Osteoblast (primary cell): ENCODE measurements around the gene MAML1. TPM values are rescaled to one million over a fixed set of nuclear protein-coding genes. Genes with fewer than 3 reads are reported as not detected.
A peak's percentile ranks its signal among the peaks of the same experiment; 100 is the strongest.

Experiments used
- DNase-seq: peaks from one replicate; pipeline ENCODE4 v3.0.0; 2011; ENCODE audit warnings: low spot score, mixed read lengths; ENCODE audit not compliant: insufficient read length; ENCODE audit errors: missing footprints
- H2AFZ ChIP-seq: 2 replicates; pipeline ENCODE4 v1.6.0; 2011; ENCODE audit warnings: mild to moderate bottlenecking, low read length
- H3K27ac ChIP-seq: 2 replicates; pipeline ENCODE4 v1.5.1; 2011; ENCODE audit warnings: mild to moderate bottlenecking, low read depth, low read length, moderate library complexity
- H3K27me3 ChIP-seq: 2 replicates; pipeline ENCODE4 v1.6.0; 2012; ENCODE audit warnings: mild to moderate bottlenecking, control low read depth, inconsistent platforms, low read length, moderate library complexity; ENCODE audit not compliant: insufficient read depth
- H3K36me3 ChIP-seq: 2 replicates; pipeline ENCODE4 v1.5.1; 2011; ENCODE audit warnings: mild to moderate bottlenecking, low read length, control low read depth, moderate library complexity; ENCODE audit not compliant: insufficient read depth
- H3K4me1 ChIP-seq: 2 replicates; pipeline ENCODE4 v1.5.1; 2011; ENCODE audit warnings: mild to moderate bottlenecking, low read length, control low read depth, moderate library complexity; ENCODE audit not compliant: insufficient read depth
- H3K4me2 ChIP-seq: 2 replicates; pipeline ENCODE4 v1.6.0; 2011; ENCODE audit warnings: mild to moderate bottlenecking, low read length; ENCODE audit not compliant: insufficient read depth
- H3K4me3 ChIP-seq: fragments of 200-600 bp; sonication (generic); 3 replicates; pipeline ENCODE4 v1.5.1; 2012; ENCODE audit warnings: mild to moderate bottlenecking, low read length, inconsistent platforms; ENCODE audit not compliant: insufficient read depth
- H3K79me2 ChIP-seq: 2 replicates; pipeline ENCODE4 v1.6.0; 2012; ENCODE audit warnings: mild to moderate bottlenecking, low read length, control low read depth, inconsistent platforms; ENCODE audit not compliant: insufficient read depth
- H3K9me3 ChIP-seq: 2 replicates; pipeline ENCODE4 v1.5.1; 2011; ENCODE audit warnings: low read depth, low read length, control low read depth
- H4K20me1 ChIP-seq: 2 replicates; pipeline ENCODE4 v1.6.0; 2012; ENCODE audit warnings: mild to moderate bottlenecking, low read length, control low read depth; ENCODE audit not compliant: insufficient read depth
- CTCF ChIP-seq: IDR thresholded peaks from 2 replicates; pipeline ENCODE4 v1.5.1; 2011; ENCODE audit warnings: mild to moderate bottlenecking, low read depth, low read length, moderate library complexity; ENCODE audit errors: extremely low read depth
- total RNA-seq: library from RNA; depleted of rRNA; stranded (reverse); fragments of >200 nt; gene quantifications from 2 replicates; pipeline ENCODE4 v1.2.3, GENCODE V29; 2012

The MAML1 gene
- total RNA-seq, 1 donor = 14.1 TPM

DNA sequence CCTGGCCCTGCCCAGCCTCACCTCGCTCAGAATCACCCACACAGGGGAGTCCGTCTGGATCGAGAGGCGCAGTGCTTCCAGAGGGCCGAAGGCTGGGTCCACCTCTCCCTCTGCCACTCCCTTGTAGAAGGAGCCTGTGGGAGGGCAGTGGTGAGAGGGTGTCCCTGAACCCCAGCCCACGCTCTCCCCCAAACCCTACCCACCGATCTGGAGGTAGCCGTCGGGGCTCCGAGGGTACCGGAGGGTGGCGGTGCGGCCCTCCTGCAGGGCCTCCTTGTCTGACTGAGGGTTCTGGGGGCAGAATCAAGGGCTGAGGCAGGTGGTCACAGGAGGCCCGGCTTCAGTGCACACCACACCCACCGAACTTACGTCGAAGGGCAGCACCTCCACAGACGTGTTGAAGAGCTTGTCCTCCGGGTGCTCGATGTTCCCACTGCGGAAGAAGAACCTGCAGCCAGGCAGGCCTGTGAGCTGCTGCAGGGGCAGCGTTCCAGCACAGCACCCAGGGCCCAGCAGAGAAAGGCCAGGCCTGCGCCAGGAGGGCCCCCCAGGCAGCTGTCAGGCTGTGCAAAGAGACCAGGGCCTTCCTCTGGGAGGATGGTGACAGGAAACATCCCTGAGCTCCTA lies 65.6 kb downstream of the MAML1 start:
- H3K27me3 ChIP-seq = no peaks in the 10 kb centered on the region
- peaks cover 19% of the 10 kb centered on the region for H3K4me1 ChIP-seq
- H3K9me3 ChIP-seq = no peaks in the 10 kb centered on the region
- no peak overlapping the region for H2AFZ ChIP-seq
- H3K27ac ChIP-seq = no peak overlapping the region
- peak; percentile 87 for DNase-seq
- H3K4me3 ChIP-seq = no peak overlapping the region
- TF ChIP-seq CTCF = no peak
- H3K79me2 ChIP-seq = peaks cover 16% of the 10 kb centered on the region
- H4K20me1 ChIP-seq = peaks cover 15% of the 10 kb centered on the region
- H3K4me2 ChIP-seq = no peak overlapping the region
- H3K36me3 ChIP-seq = peaks cover 35% of the 10 kb centered on the region

DNA sequence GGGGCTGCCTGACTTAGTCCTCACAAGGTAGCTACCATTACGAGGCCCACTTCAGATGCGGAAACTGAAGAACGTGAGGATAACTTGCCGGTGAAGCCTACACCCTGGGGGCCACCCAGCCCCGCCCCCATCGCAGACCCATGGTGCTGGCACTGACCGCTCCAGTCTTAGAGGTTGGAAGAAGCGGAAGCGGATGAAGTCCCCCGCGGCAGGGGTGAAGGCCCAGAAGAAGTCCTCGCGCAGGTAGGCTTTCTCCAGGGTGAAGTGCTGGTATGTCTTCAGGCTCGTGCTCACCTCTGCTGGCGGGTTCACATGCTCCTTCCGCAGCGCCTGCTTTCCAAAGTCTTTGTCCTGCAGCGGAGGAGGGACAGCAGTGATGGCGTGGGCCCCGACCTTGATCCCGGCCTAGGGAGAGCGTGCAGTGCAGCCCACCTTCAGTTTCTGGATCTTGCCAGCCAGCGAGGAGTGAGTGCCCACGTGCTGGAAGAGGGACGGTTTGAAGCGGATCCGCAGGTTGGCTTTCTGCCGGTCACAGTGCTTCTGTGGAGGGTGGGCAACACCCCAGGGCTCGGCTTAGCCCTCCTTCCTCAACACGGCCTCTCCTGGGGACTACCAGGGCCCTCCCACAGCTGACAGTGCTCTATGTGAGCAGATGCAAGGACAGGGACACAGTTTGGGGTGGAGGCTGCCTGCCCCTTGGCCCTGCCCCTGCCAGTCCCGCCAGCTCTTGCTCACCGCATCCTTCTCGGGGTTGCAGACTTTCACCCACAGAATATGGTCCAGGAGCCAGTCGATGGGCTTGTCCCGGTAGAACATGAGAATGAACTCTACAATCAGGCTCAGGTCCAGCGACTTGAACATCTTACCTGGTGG lies 66.4 kb downstream of the MAML1 start:
- Histone ChIP-seq H3K27ac (no peak overlapping the region), H3K27me3 (no peaks in the 10 kb centered on the region), H3K4me3 (no peak overlapping the region), H3K79me2 (peaks cover 24% of the 10 kb centered on the region), H3K9me3 (no peaks in the 10 kb centered on the region), H3K4me2 (no peak overlapping the region), H3K36me3 (peaks cover 35% of the 10 kb centered on the region), H2AFZ (no peak overlapping the region), H3K4me1 (peaks cover 18% of the 10 kb centered on the region), H4K20me1 (peaks cover 20% of the 10 kb centered on the region)
- no peak for TF ChIP-seq CTCF
- DNase-seq = peak; percentile 84

- Histone ChIP-seq H3K4me1 (peaks cover 21% of the 10 kb centered on the region), H3K79me2 (peaks cover 30% of the 10 kb centered on the region), H3K36me3 (peaks cover 35% of the 10 kb centered on the region), H3K27ac (no peak overlapping the region), H3K4me2 (no peak overlapping the region), H3K9me3 (no peaks in the 10 kb centered on the region), H4K20me1 (peaks cover 26% of the 10 kb centered on the region), H3K27me3 (no peaks in the 10 kb centered on the region), H3K4me3 (no peak overlapping the region), H2AFZ (no peak overlapping the region)
- DNase-seq = peak; percentile 77
- TF ChIP-seq CTCF = no peak
These were observed 67.0 kb downstream of the MAML1 start for GRCh38 chr5:179799644-179799973.

DNA sequence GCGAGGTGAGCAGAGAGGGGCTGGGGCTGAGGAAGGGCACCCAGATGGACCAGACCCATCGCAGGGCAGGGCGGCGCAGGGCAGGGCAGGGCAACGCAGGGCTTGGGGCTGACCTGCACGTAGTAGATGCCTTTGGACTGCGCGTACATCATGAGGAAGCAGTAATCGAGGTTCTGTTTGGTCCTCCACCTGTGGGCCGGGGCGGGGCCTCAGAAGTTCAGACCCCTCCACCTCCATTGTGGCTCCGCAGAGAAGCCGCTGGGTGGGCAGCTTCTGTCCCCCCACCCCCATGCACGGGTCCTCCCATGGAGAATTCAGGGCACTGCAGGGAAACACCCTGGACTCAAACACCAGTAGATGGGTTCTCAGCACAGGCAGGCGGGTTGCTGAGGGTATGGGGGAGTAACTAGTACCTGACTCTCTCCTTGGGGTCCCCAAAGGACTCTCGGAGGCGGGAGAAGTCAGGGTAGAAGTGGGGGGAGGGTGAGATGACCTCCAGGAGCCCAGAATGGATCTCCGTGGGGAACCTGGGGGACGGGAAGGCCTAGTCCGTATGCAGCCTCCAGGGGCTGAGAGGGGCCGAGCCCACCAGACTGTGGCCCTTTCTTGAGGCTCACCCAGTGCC lies 67.6 kb downstream of the MAML1 start:
- Histone ChIP-seq H3K9me3 (no peaks in the 10 kb centered on the region), H3K4me3 (no peak overlapping the region), H3K27me3 (no peaks in the 10 kb centered on the region), H3K4me1 (peaks cover 25% of the 10 kb centered on the region), H3K4me2 (no peak overlapping the region), H3K79me2 (peaks cover 36% of the 10 kb centered on the region), H2AFZ (no peak overlapping the region), H3K36me3 (peaks cover 35% of the 10 kb centered on the region), H4K20me1 (peaks cover 32% of the 10 kb centered on the region), H3K27ac (no peak overlapping the region)
- TF ChIP-seq CTCF = no peak
- peak; percentile 81 for DNase-seq
